Stimulated activated CD8-positive, alpha-beta memory T cell treated with anti-CD3 and anti-CD28 coated beads, Interleukin-15, amount 100 ng/mL, for 48 hours (primary cell): ENCODE results near the gene GPR37L1.
"Not testable (repeated sequence)": the region's sequence is repeated elsewhere in the genome, so short reads cannot be mapped to it uniquely, and the experiment has no call there.

Experiments used
- DNase-seq, 2 donors: peaks; one replicate each; pipeline ENCODE4 v3.0.0-alpha.2; 2020; ENCODE audit warnings: low read depth in 2 of 2

Gene GPR37L1

GRCh38 chr1:202107801-202108731, 14.7 kb upstream of the GPR37L1 start:
- no peak for DNase-seq

DNA sequence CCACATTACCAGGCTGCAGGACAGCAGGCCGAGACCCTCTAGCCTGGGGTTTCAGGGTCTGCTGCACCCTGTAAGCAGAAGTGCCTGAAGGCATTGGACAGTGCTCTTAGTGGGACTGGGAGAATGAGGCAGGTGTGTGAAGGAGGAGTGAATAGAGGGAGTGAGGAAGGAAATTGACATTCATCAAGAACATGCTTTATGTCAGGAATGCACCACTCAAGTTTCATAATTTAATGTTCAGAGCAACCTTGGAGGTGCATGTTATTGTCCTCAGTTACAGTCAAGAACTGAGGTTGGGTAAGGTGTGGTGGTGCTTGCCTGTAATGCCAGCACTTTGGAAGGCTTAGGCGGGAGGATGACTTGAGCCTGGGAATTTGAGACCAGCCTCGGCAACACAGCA, 11.7 kb upstream of the GPR37L1 start:
- no peak for DNase-seq

- not testable (repeated sequence) for DNase-seq
Measured at GRCh38 chr1:202111589-202111988, 11.1 kb upstream of the GPR37L1 start.

- no peak for DNase-seq
Measured at GRCh38 chr1:202112859-202113689, 9.6 kb upstream of the GPR37L1 start.

GRCh38 chr1:202113690-202114300, 8.9 kb upstream of the GPR37L1 start:
- no peak for DNase-seq

DNA sequence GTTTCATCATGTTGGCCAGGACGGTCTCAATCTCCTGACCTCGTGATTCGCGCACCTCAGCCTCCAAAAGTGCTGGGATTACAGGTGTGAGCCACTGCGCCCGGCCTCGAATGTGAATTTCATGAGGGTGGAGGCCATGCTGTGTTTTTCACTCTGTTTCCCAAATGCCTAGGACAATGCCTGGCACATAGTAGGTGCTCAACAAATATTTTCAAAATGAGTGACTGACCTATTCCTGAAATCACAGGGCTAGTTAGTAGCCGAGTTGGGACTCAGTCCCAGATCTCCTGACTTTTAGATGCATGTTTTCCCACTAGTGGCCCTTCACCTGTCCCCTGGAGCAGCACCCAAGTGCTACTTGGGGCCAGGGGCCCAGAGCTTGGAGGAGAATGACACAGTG, 6.4 kb upstream of the GPR37L1 start:
- DNase-seq = no peak

DNA sequence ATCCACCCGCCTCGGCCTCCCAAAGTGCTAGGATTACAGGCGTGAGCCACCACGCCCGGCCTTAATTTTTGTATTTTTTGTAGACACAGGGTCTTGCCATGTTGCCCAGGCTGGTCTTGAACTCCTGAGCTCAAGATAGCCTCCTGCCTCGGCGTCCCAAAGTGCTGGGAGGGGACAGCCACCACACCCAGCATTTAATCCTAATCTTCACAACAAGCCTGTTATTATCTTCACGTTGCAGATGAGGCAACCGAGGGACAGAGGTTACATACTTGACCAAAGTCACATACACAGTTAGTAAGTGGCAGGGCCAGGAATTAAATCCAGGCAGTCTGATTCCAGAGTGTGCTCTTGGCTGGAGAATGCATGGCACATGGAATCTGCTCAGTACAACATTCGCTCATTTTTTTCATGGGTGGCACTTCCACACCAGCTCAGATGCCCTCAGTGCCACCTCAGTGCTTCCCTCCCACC, 4.8 kb upstream of the GPR37L1 start:
- no peak for DNase-seq

GRCh38 chr1:202121006-202121405, 1.7 kb upstream of the GPR37L1 start:
- no peak for DNase-seq

- DNase-seq = no peak
Measured at GRCh38 chr1:202123336-202123813, 658 bp downstream of the GPR37L1 start.

DNA sequence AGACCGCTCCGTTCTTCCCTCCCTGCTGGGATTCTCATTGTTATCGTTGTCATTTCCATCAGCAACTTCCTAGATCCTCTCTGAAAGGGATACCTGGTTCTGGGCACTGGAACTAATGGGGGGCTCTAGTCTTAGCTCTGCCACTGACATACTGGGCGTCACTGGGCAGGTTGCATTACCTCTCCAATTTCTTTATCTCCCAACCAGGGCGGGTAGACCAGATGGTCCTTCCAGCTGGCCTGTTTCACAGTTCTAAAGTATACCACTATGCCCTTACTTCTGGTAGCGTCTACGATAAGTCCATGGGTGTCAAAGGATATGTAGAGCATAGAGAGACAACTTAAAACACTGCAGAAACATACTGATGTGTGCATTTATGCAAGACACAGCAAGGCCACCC, 1.4 kb downstream of the GPR37L1 start:
- no peak for DNase-seq

- DNase-seq = no peak
Measured at GRCh38 chr1:202125611-202126010, 2.9 kb downstream of the GPR37L1 start.

- DNase-seq = no peak
Measured at GRCh38 chr1:202126426-202126825, 3.7 kb downstream of the GPR37L1 start.

DNA sequence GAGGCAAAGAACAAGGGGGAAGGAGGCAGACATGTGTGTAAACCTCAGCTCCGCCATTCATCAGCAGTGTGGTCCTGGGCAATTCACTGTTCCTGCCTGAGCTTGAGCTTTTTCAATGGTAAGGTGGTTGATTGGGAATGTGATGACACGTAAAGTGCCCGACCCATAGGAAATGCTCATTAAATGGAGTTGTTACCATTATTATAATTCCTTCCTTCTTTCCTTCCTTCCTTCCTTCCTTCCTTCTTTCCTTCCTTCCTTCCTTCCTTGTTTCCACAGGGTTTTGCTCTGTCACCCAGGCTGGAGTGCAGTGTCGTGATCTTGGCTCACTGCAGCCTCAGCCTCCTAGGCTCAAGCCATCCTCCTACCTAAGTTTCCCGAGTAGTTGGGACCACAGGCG, 4.3 kb downstream of the GPR37L1 start:
- DNase-seq = no peak

- no peak for DNase-seq
Measured at GRCh38 chr1:202127836-202128622, 5.3 kb downstream of the GPR37L1 start.

DNA sequence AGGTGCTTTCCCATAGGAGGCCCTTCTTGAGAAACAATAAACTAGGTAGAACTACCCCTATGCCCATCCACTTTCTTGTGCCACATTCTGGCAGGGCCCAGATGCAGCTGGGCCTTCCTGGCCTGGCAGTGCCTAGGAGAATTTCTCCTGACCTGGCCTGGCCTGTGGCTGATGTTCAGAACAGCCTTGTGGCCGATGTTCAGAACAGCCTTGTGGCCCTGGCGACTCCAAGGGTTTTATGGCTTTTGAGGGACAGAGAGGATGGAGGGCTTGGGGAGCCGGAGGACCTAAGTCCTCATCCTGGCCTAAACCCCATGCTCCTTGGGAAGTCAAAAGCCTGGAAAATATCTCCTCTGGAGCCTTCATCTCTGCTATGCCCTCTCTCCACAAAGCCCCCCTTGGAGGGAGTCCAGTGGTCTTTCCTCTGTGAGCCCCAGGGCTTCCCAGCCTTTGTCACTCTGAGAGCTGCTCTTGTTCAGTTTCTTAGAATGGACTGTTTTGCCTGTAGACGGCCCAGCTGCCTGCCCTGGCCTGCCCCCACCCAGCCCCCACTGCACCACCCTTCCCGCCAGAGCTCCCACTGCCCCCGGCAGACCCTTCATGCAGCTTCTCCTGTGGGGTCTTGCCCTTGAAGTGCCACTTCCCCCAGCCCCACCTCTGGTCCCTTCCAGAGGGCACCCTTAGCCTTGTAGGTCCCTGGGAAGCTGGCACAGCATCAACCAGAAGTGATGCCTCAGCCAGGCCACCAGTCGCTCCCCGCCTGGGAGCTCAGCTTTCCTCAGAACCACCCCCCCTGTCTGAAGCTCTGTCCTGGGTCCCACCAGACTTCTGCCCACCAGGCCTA, 7.0 kb downstream of the GPR37L1 start:
- no peak for DNase-seq

GRCh38 chr1:202130297-202130721, 7.6 kb downstream of the GPR37L1 start:
- DNase-seq = no peak

GRCh38 chr1:202130816-202131522, 8.3 kb downstream of the GPR37L1 start:
- DNase-seq = no peak

DNA sequence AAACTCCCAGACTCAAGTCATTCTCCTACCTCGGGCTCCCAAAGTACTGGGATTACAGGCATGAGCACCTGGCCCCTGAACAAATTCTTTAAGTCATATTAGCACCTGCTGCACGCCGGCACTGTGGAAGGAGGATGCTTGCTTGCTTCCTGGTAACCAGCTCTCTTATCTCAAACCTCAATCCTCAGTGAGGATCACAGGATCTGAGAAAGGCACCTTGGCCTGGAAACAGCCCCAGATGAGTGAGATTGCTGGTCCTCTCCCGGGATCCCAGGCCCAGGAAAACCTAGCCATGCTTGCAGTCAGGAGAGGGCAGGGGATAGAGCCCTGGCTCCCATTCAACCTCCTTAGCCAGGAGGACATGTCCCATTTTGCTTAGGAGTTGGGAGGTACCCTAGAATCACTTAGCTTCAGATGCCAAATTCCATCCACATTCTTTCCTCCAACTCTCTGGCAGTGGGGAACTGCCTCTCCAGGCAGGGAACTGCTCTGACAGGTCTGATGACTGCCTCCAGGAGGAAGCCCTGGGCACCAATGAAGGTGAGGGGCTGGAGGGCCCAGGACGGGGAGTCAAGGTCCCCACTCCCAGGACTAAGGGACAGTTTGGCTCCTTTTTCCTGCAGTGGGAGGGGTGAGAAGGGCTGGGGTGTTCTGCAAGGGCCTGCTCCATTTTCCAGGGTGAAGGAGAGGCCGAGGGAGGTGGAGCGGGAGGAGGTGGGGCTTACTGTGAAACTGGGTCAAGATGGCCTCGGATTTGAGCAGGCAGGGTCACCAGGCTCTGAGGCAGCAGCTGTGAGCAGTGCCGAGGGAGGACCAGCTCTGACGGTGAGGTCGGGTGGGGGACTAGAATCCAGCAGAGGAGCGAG, 9.5 kb downstream of the GPR37L1 start:
- no peak for DNase-seq

DNA sequence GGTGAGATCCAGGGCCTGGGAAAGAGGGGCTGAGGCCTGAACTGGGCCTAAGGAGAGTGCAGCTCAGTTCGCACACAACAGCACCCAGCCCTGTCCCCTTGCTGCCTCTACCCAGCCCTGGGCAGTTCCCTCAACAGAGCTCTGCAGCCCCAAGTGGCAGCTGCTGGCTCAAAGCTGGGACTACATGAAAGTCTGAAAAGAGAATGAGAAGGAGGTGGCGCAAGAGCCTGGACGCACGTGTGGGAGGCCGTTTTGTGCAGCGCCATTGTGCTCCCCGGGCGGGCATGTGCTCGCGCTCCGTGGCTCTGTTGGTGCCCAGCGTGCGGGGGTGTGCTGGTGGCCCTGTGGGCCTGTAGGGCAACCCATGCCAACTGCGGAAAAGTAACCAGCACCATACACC, 10.3 kb downstream of the GPR37L1 start:
- no peak for DNase-seq
